ENCODE data around the gene ZNF804B.

The ZNF804B gene

GRCh38 chr7:89049043-89049442 is 289.5 kb downstream of the ZNF804B start:
- no peak for DNase-seq
- no peak for TF ChIP-seq GATA1 (IDR thresholded peaks at IDR 0.05; ENCODE audit: low read depth, low read length)
- no peak for TF ChIP-seq POLR2A (IDR thresholded peaks at IDR 0.05; ENCODE audit: low read length)

- DNase-seq = no peak
- TF ChIP-seq GATA1 (IDR thresholded peaks at IDR 0.05; ENCODE audit: low read depth, low read length) (no peak), POLR2A (IDR thresholded peaks at IDR 0.05; ENCODE audit: low read length) (no peak)
Observed at GRCh38 chr7:89053130-89053529, 293.6 kb downstream of the ZNF804B start.

DNA sequence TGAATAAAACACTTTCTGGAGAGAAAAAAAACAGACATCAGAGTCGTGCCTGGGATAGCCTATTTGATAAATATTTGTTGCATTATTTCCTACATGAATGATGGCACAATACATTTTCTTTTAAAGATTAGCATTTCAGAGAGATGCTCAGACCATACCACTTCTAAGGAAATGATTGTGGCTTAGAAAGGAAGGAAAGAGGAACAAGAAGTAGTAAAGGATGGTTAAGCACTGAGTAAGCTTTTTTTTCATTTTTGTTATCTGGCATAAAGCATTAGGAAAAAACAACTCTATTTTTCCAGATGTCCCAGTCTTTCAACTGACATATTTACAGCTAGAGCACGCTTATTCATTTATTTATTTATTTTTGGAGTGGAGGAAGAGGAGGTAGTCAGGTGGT is 294.9 kb downstream of the ZNF804B start:
- no peak for DNase-seq

DNA sequence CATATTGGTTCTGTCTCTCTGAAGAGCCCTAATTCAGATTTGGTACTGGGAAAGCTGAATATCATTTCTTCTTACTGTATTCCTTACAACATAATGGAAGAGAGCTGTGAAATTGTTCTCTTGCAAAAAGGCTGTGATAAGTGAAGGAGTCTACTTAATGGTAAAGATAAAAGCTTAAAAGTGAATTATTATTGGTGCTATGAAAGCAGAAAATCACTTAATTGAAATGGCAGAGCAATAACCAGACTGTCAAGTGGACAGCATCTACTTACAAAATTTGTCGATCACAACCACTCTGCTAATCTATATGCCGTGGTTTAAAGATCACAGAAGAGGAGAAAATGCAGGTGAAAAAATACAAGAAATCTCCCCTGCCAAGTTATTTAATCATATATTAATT is 300.7 kb downstream of the ZNF804B start:
- no peak for DNase-seq
- TF ChIP-seq GATA1 (IDR thresholded peaks at IDR 0.05; ENCODE audit: low read depth, low read length) (no peak), POLR2A (IDR thresholded peaks at IDR 0.05; ENCODE audit: low read length) (no peak)

More for the DNA sequence above, 294.9 kb downstream of the ZNF804B start:
- no peak for TF ChIP-seq POLR2A (IDR thresholded peaks at IDR 0.05; ENCODE audit: low read length)
- TF ChIP-seq GATA1 (IDR thresholded peaks at IDR 0.05; ENCODE audit: low read depth, low read length) = no peak

- TF ChIP-seq POLR2A (IDR thresholded peaks at IDR 0.05; ENCODE audit: low read length) (no peak), GATA1 (IDR thresholded peaks at IDR 0.05; ENCODE audit: low read depth, low read length) (no peak)
- DNase-seq = no peak
Observed at GRCh38 chr7:89064831-89065230, 305.3 kb downstream of the ZNF804B start.

DNA sequence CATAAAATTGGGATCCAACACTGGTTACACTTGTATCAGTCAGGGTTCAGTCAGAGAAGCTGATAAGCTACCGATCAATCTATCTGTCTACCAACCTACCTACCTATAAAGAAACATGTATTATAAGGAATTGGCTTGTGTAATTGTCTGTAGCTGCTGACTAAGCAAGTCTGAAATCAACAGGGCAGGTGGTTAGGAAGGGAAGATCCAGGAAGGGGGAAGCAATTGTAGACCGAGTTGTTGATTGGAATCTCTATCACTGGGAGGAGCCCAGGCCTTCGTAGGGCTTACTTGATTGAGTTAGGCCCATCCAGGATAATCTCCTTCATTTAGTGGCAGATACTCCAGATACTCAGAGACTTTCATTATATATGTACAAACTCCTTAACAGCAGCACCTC is 307.5 kb downstream of the ZNF804B start:
- TF ChIP-seq POLR2A (IDR thresholded peaks at IDR 0.05; ENCODE audit: low read length) (no peak), GATA1 (IDR thresholded peaks at IDR 0.05; ENCODE audit: low read depth, low read length) (no peak)
- DNase-seq = no peak

GRCh38 chr7:89072081-89072480 is 312.6 kb downstream of the ZNF804B start:
- no peak for TF ChIP-seq POLR2A (IDR thresholded peaks at IDR 0.05; ENCODE audit: low read length)
- no peak for TF ChIP-seq GATA1 (IDR thresholded peaks at IDR 0.05; ENCODE audit: low read depth, low read length)
- DNase-seq = no peak

DNA sequence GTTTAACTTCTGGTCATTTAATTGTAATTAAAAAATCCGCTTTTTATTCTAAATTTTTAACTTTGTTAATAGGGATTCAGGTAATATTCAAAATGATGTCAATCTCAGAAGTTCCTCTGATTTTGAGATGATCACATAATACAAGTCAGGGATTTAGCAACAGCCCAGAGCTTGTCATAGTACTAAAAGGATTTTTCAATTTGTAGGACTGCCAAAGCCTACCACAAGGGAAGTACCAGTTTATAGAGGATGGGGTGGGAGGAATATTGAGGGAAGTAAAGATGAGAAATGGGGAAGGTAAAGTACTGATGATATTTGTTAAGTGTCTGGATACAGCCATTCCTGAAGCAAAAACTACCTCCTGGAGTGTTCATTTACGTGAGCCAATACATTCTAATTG is 314.3 kb downstream of the ZNF804B start:
- no peak for TF ChIP-seq POLR2A (IDR thresholded peaks at IDR 0.05; ENCODE audit: low read length)
- TF ChIP-seq GATA1 (IDR thresholded peaks at IDR 0.05; ENCODE audit: low read depth, low read length) = no peak
- DNase-seq = no peak

DNA sequence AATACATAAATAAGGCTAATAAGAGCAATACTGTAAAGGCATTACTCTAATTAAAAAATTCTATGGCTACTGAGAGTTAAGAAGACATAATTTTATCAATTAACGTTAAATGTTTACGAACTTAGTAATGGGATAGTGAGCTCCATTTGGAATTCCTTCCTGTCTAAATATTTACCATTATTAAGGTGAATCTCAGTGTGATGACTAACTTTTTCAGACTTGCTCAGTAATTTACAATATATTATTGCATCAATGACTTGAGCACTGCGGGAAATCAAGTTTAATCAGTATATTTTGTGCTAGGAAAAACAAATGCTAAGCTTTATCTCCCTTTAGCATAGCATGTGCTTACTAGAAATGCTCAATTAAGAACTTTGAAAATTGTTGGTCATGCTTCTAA is 318.5 kb downstream of the ZNF804B start:
- DNase-seq = no peak
- TF ChIP-seq POLR2A (IDR thresholded peaks at IDR 0.05; ENCODE audit: low read length) = no peak
- no peak for TF ChIP-seq GATA1 (IDR thresholded peaks at IDR 0.05; ENCODE audit: low read depth, low read length)

DNA sequence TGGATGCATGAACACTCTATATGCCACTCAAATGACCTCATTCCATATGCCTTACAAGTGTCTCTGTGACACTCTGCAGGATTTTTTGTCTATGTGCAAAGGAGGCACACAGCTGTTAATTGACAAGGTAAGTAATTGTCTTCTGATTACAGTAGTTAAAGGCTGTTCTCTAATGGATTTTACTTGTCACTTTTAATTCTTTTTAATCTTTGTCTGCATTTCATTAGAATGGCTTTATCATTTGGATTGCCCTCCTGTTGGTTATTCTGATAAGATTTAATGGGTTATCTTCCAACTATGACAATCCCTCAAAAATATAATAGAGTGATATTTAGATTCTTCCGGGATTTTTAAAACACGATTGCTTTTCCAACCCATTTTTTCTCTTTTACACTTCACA is 326.1 kb downstream of the ZNF804B start:
- no peak for DNase-seq
- TF ChIP-seq GATA1 (IDR thresholded peaks at IDR 0.05; ENCODE audit: low read depth, low read length) (no peak), POLR2A (IDR thresholded peaks at IDR 0.05; ENCODE audit: low read length) (no peak)

DNA sequence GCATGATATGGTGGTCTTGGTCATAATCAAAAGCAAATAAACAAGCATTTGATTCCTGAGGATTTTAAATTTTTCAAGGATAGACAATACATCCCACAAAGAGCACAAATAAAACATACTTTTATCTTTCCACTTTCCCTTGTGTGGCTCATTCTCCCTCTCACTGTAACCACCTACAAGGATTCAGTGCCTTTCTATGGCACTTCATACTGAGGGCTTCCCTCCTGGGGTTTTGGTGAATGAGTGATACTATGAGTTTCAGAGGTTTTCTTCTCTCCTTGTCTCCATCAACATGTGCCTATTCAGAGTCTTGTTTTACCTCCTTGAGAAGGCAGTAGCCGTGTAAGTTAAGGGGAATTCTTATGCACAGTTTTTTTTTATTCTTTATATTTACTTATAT is 332.1 kb downstream of the ZNF804B start:
- TF ChIP-seq POLR2A (IDR thresholded peaks at IDR 0.05; ENCODE audit: low read length) (no peak), GATA1 (IDR thresholded peaks at IDR 0.05; ENCODE audit: low read depth, low read length) (no peak)
- no peak for DNase-seq

DNA sequence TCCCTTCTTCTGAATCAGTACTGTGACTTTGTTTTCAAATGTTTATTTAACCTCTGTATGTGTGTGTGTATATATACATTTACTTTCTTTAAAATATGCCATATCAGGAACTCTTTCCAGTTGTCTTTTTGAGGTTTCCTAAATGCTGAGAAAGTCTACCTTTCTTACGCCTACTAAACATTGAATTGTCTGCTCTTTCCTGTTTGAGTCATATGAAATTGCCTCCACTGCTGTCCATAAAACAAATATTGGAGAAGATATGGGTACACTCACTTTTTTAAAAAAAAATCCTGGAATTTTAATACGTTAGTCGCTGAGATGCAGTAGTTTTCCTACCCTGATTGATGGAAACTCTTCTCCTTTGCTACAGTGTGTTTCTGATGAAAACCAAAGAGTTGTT is 334.8 kb downstream of the ZNF804B start:
- TF ChIP-seq GATA1 (IDR thresholded peaks at IDR 0.05; ENCODE audit: low read depth, low read length) (no peak), POLR2A (IDR thresholded peaks at IDR 0.05; ENCODE audit: low read length) (no peak)
- no peak for DNase-seq

GRCh38 chr7:89103564-89103963 is 344.1 kb downstream of the ZNF804B start:
- TF ChIP-seq GATA1 (IDR thresholded peaks at IDR 0.05; ENCODE audit: low read depth, low read length) (no peak), POLR2A (IDR thresholded peaks at IDR 0.05; ENCODE audit: low read length) (no peak)
- DNase-seq = no peak

GRCh38 chr7:89104748-89105685 is 345.5 kb downstream of the ZNF804B start:
- DNase-seq = no peak
- TF ChIP-seq POLR2A (IDR thresholded peaks at IDR 0.05; ENCODE audit: low read length) (no peak), GATA1 (IDR thresholded peaks at IDR 0.05; ENCODE audit: low read depth, low read length) (no peak)

DNA sequence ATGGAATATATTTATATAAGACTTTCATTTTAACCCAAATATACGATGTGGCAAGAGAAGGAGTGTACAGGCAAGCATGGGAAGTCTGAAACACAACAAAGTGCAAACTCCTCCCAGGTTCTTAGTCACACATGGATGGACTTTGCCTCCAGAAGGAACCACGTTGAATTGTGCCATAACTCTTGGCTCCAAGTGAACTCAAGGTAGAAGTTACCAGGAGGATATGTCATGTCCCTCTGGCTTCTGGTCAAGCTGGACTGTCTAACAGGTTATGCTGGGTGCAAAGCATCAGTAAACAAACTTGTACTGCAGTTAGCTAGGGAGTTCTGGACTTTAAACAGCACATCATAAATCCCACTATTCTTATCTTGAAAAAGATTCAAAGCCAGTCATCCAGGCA is 364.4 kb downstream of the ZNF804B start:
- DNase-seq = no peak
- TF ChIP-seq GATA1 (IDR thresholded peaks at IDR 0.05; ENCODE audit: low read depth, low read length) (no peak), POLR2A (IDR thresholded peaks at IDR 0.05; ENCODE audit: low read length) (no peak)
